LNCAP (cell line): ENCODE data around the gene SH2D6.

ENCODE experiments used
- TF ChIP-seq, protein P1 (sequence below): fragments of 450-650 bp; IDR thresholded peaks from 2 replicates; pipeline ENCODE4 v1.5.1; 2017; ENCODE audit warnings: mild to moderate bottlenecking

The SH2D6 gene

DNA sequence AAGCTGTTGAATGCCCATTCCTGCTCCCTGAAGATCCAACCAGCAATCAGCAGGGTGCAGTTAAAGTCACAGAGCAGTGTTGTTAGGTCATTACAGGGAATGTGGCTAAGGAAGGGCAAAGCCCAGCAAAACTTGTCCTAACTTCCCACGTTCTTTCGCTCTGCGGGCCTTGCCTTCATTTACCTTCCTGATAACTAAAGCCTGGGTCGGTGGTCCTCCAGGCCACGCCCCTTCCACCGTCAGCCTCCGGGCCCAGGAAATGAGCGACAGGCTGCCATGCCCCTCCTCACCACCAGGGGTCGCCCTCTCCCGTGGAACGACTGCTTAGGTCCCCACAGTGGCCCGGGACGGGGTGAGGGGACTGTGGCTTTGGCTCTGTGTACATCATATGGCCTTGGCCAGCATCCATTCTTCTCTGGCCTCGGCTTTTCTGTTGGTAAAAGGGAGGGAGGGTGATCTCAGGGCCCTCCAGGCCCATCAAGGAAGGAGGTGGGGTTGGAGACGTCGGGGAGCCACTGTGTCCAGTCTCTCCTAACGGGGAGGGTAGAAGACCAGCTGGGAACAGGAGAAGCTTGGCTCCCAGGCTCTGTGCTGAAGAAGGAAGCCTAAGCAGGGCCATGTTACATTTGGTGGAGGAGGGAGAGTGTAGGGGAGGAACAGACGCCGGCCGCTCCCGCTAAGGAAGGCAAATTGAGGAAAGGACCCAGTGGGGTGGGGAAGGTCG, 2.2 kb downstream of the SH2D6 start:
- TF ChIP-seq, protein P1, sequence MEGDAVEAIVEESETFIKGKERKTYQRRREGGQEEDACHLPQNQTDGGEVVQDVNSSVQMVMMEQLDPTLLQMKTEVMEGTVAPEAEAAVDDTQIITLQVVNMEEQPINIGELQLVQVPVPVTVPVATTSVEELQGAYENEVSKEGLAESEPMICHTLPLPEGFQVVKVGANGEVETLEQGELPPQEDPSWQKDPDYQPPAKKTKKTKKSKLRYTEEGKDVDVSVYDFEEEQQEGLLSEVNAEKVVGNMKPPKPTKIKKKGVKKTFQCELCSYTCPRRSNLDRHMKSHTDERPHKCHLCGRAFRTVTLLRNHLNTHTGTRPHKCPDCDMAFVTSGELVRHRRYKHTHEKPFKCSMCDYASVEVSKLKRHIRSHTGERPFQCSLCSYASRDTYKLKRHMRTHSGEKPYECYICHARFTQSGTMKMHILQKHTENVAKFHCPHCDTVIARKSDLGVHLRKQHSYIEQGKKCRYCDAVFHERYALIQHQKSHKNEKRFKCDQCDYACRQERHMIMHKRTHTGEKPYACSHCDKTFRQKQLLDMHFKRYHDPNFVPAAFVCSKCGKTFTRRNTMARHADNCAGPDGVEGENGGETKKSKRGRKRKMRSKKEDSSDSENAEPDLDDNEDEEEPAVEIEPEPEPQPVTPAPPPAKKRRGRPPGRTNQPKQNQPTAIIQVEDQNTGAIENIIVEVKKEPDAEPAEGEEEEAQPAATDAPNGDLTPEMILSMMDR, result peak; percentile 96

DNA sequence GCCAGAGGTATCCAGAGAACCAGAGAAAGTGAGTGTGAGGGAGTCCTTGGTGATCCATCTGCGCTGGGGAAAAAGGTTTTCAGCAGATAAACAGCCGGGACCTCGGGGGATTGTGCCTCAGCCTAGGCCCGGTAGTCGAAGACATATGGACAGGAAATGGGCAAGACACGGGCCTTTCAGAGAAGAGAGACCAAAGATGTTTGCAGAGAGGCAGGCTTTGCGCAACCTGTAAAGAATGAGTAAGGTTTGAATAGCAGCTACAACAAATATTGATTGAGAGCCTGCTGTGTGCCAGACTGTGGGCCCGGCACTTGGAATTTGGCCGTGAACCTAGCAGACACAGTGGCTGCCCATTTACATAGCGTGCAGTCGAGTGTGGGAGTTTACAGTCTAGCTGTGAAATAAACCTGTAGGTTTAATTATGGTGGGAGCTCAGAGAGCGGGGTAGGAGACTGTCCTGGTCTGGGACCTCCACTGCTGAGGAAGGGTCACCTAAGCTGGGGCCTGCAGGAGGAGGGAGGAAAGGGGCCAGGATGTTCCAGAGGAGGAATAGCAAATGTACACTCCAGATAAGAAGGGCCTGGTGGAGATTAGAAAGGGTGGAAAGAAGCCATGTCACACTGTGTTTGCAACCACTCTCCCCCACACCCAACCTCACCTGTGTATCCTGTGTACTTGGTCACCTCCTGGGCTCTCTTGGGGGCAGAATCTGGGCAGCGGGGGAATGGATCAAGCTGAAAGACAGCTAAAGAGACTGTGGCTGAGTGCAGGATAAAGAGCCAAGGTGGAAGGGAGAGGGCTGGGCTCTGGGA, 3.0 kb downstream of the SH2D6 start:
- TF ChIP-seq, protein P1, result no peak

DNA sequence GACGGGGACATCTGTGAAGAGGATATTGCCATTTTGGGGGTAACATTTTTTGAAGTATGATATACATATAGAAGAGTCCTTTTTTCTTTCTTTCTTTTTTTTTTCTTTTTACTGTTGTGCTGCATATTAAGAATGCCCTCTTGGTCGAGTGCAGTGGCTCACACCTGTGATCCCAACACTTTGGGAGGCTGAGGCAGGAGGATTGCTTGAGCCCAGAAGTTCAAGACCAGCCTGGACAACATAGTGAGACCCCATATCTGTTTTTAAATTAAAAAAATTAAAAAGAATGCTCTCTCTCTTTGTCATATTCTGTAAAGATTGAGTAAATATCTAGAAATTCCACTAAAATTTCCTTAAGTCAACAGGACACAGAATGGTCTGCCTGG, 3.6 kb downstream of the SH2D6 start:
- TF ChIP-seq, protein P1, result no peak

DNA sequence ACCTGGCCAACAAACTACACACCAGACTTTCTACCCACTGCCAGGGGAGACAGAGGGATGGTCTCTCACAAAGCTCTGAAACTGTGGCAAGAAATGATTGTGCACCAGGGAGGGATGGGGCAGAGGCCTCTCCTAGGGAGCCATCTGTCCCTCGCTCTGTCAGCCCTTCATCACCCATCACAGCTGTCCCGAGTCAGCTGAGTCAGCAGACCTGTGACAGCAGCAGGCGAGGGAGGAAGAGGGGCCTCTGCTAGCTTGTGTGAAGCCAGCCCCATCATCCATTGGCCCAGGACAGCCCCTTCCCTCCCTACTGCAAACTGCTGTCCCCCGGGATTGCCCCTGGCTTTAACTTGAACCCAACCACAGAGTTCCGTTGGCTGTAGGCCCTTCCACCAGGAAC, 5.0 kb downstream of the SH2D6 start:
- TF ChIP-seq, protein P1, result no peak

DNA sequence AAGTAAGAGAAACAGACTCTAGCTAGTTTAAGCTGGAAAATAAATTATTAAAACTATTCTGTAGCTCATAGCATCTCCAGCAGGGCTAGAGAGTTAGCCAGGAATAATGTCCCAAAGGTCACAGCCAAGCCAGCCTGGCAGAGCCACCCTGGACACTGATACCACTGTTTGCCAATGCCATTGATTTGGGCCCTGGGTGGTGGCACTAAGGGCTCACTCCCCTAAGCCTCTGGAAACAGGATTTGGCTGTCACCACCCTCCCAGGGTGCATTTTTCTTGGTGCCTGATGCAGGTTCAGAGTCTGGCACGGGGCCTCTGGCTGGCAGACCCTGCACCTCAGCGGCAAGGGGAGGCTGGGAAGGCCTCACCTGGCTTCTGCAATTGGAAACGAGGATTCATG, 7.1 kb downstream of the SH2D6 start:
- TF ChIP-seq, protein P1, result no peak

DNA sequence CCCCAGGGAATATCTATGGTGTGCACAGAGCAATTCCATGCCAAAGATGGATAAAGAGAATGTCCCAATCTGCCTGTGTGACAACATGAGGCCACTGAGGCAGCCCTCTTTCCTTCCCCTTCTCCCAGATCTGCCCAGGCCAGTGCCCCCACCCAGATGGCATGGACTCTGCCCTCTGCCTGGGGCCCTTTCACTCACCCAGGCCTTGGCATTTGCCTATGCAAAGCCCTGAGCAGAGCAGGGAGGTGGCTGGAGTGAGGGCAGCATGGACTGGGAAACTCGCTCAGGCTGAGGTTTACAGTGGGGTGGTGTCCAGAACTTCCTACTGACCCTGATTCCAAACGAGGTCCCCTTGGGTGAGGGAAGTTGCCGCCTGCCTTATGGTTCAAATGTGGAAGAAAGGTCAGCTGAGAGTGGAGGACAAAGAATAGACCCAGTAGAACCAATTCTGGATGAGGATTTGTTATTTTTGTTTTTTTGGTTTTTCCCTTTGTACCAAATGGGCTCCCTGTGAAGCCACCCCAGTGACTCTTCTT, 8.9 kb downstream of the SH2D6 start:
- TF ChIP-seq, protein P1, result no peak

DNA sequence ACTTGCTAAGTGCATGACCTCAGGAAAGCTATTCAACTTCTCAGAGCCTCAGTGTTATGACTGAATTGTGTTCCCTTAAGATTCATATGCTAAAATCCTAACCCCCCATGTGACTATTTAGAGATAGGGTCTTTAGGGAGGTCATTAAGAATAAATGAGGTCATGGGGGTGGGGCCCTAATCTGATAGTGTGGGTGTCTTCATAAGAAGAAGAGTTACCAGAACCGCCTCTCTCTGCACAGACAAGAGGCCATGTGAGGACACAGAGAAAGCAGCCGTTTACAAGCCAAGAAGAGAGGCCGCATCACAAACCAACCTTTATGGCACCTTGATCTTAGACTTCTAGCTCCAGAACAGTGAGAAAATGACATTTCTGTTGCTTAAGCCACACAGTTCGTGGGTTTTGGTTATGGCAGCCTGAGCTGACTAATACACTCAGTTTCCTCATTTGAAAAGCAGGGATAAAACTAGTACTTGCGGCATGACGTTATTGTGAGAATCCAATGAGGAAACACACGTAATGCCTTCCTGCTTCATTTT, 9.9 kb downstream of the SH2D6 start:
- TF ChIP-seq, protein P1, result no peak
